ENCODE results near the gene CTTNBP2.

DNA sequence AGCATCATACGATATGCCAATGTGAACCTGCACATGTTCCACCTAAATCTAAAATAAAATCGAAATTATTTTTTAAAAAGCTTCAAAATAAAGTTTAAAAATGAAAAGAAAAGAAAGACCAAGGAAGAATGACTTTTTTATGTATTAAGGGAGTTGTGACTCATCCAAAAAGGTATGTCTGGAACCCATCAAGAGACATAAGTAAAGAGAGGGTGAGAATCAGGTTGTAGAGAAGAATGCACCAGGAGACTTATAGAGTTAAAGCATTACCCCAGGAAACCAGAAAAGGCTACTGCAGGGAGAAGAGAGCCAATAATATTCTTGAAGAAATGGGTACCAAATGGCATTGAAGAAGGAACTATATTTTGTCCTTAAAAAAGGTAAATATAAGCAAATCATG is 69.8 kb downstream of the CTTNBP2 start:
- TF ChIP-seq, protein P1, sequence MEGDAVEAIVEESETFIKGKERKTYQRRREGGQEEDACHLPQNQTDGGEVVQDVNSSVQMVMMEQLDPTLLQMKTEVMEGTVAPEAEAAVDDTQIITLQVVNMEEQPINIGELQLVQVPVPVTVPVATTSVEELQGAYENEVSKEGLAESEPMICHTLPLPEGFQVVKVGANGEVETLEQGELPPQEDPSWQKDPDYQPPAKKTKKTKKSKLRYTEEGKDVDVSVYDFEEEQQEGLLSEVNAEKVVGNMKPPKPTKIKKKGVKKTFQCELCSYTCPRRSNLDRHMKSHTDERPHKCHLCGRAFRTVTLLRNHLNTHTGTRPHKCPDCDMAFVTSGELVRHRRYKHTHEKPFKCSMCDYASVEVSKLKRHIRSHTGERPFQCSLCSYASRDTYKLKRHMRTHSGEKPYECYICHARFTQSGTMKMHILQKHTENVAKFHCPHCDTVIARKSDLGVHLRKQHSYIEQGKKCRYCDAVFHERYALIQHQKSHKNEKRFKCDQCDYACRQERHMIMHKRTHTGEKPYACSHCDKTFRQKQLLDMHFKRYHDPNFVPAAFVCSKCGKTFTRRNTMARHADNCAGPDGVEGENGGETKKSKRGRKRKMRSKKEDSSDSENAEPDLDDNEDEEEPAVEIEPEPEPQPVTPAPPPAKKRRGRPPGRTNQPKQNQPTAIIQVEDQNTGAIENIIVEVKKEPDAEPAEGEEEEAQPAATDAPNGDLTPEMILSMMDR (IDR thresholded peaks at IDR 0.05): no peak
- TF ChIP-seq, protein P2, sequence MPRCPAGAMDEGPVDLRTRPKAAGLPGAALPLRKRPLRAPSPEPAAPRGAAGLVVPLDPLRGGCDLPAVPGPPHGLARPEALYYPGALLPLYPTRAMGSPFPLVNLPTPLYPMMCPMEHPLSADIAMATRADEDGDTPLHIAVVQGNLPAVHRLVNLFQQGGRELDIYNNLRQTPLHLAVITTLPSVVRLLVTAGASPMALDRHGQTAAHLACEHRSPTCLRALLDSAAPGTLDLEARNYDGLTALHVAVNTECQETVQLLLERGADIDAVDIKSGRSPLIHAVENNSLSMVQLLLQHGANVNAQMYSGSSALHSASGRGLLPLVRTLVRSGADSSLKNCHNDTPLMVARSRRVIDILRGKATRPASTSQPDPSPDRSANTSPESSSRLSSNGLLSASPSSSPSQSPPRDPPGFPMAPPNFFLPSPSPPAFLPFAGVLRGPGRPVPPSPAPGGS (IDR thresholded peaks at IDR 0.05): no peak
- TF ChIP-seq POLR2A (IDR thresholded peaks at IDR 0.05; ENCODE audit: low read length): no peak
- no peak for TF ChIP-seq ZFP36 (IDR thresholded peaks at IDR 0.05; ENCODE audit: borderline replicate concordance, partially characterized antibody)
- TF ChIP-seq KDM5A (IDR thresholded peaks at IDR 0.05): no peak
- TF ChIP-seq, protein P3, sequence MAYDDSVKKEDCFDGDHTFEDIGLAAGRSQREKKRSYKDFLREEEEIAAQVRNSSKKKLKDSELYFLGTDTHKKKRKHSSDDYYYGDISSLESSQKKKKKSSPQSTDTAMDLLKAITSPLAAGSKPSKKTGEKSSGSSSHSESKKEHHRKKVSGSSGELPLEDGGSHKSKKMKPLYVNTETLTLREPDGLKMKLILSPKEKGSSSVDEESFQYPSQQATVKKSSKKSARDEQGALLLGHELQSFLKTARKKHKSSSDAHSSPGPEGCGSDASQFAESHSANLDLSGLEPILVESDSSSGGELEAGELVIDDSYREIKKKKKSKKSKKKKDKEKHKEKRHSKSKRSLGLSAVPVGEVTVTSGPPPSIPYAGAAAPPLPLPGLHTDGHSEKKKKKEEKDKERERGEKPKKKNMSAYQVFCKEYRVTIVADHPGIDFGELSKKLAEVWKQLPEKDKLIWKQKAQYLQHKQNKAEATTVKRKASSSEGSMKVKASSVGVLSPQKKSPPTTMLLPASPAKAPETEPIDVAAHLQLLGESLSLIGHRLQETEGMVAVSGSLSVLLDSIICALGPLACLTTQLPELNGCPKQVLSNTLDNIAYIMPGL (CRISPR knock-in tag; IDR thresholded peaks at IDR 0.05; ENCODE audit: borderline replicate concordance): no peak
- TF ChIP-seq, protein P4, sequence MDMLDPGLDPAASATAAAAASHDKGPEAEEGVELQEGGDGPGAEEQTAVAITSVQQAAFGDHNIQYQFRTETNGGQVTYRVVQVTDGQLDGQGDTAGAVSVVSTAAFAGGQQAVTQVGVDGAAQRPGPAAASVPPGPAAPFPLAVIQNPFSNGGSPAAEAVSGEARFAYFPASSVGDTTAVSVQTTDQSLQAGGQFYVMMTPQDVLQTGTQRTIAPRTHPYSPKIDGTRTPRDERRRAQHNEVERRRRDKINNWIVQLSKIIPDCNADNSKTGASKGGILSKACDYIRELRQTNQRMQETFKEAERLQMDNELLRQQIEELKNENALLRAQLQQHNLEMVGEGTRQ (IDR thresholded peaks at IDR 0.05): no peak
- no peak for TF ChIP-seq SMC3 (IDR thresholded peaks at IDR 0.05)
- TF ChIP-seq, protein P5, sequence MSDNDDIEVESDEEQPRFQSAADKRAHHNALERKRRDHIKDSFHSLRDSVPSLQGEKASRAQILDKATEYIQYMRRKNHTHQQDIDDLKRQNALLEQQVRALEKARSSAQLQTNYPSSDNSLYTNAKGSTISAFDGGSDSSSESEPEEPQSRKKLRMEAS (IDR thresholded peaks at IDR 0.05): no peak
- no peak for TF ChIP-seq CEBPB (IDR thresholded peaks at IDR 0.05)
- TF ChIP-seq JUN (IDR thresholded peaks at IDR 0.05): no peak
- TF ChIP-seq PHF8 (IDR thresholded peaks at IDR 0.05; ENCODE audit: borderline replicate concordance, low read depth): no peak

Data from A549 (cell line).